Naive thymus-derived CD4-positive, alpha-beta T cell (primary cell): Measurements from ENCODE around the gene ENOX1. TPM values are rescaled to one million over a fixed set of nuclear protein-coding genes. Genes with fewer than 3 reads are reported as not detected.

Source experiments
- ATAC-seq: fragments of 150-1000 bp; cut with Tn5 transposase; 2 replicates; pipeline ENCODE4 v1.10.0; 2021; ENCODE audit warnings: mild to moderate bottlenecking, moderate library complexity
- CTCF ChIA-PET: fragments of 350-600 bp; sonication (Branson Sonifier 250); formaldehyde crosslinking; loops from one replicate; lab custom pipeline; 2021; ENCODE audit warnings: antibody characterized with exemption; lab: Charles Lee
- POLR2A ChIA-PET: fragments of 350-600 bp; sonication (Branson Sonifier 250); formaldehyde crosslinking; loops from one replicate; lab custom pipeline; 2021; ENCODE audit warnings: antibody characterized with exemption, inconsistent platforms; lab: Charles Lee
- DNase-seq, 9 donors: peaks; one replicate each; pipeline versions ENCODE4 v3.0.0 to v3.0.0-alpha.2; 2020 to 2022; ENCODE audit warnings: mixed read lengths in 1 of 9
- H3K27ac ChIP-seq: one replicate; pipeline ENCODE4 v1.7.0; 2013; ENCODE audit warnings: mild to moderate bottlenecking, low read depth, low read length, moderate library complexity
- H3K27me3 ChIP-seq, 2 donors: one replicate each; pipeline ENCODE4 v1.7.0; 2013; ENCODE audit warnings: low read length in 2 of 2, mild to moderate bottlenecking in 2 of 2, moderate library complexity in 2 of 2; ENCODE audit not compliant: control insufficient read depth in 2 of 2, insufficient read depth in 2 of 2
- H3K36me3 ChIP-seq, 3 experiments: 1 replicate in 2 of 3; 2 replicates in 1 of 3; pipeline ENCODE4 v1.7.0; 2013; ENCODE audit warnings: low read length in 3 of 3, mild to moderate bottlenecking in 3 of 3, moderate library complexity in 1 of 3; ENCODE audit not compliant: insufficient read depth in 3 of 3, control insufficient read depth in 2 of 3
- H3K4me1 ChIP-seq, 2 donors: one replicate each; pipeline ENCODE4 v1.7.0; 2013; ENCODE audit warnings: low read length in 2 of 2, mild to moderate bottlenecking in 2 of 2, moderate library complexity in 1 of 2; ENCODE audit not compliant: control insufficient read depth in 2 of 2, insufficient read depth in 2 of 2
- H3K4me3 ChIP-seq: 2 replicates; pipeline ENCODE4 v1.7.0; 2013; ENCODE audit warnings: mild to moderate bottlenecking, low read length
- H3K9me3 ChIP-seq, 3 experiments: 1 replicate in 2 of 3; 2 replicates in 1 of 3; pipeline ENCODE4 v1.7.0; 2013; ENCODE audit warnings: low read length in 3 of 3; ENCODE audit not compliant: control insufficient read depth in 2 of 3
- H3K27ac Mint-ChIP-seq, 9 donors: one replicate each; pipeline ENCODE4 v1.8.0; 2020 to 2022; ENCODE audit warnings: mixed read lengths in 9 of 9, mild to moderate bottlenecking in 8 of 9, moderate library complexity in 5 of 9, inconsistent platforms in 2 of 9
- H3K27me3 Mint-ChIP-seq, 5 donors: one replicate each; pipeline ENCODE4 v1.8.0; 2021 to 2022; ENCODE audit warnings: mixed read lengths in 5 of 5, mild to moderate bottlenecking in 1 of 5
- H3K36me3 Mint-ChIP-seq, 5 donors: one replicate each; pipeline ENCODE4 v1.8.0; 2020 to 2022; ENCODE audit warnings: mixed read lengths in 5 of 5, mild to moderate bottlenecking in 3 of 5, inconsistent platforms in 1 of 5
- H3K4me1 Mint-ChIP-seq, 7 donors: one replicate each; pipeline ENCODE4 v1.8.0; 2020 to 2022; ENCODE audit warnings: mixed read lengths in 7 of 7, mild to moderate bottlenecking in 3 of 7, inconsistent platforms in 1 of 7
- H3K4me3 Mint-ChIP-seq, 10 donors: one replicate each; pipeline ENCODE4 v1.8.0; 2020 to 2022; ENCODE audit warnings: mild to moderate bottlenecking in 10 of 10, mixed read lengths in 10 of 10, moderate library complexity in 6 of 10, inconsistent platforms in 2 of 10
- H3K9me3 Mint-ChIP-seq, 11 donors: one replicate each; pipeline ENCODE4 v1.8.0; 2020 to 2022; ENCODE audit warnings: mixed read lengths in 11 of 11, mild to moderate bottlenecking in 4 of 11, inconsistent platforms in 1 of 11, moderate library complexity in 1 of 11
- intact Hi-C, 2 donors: fragments of 100-400 bp; cut with micrococcal nuclease; formaldehyde crosslinking; loops; one replicate each; pipeline ENCODE4 v1.15.1; 2023
- polyA plus RNA-seq, 2 donors: library from polyadenylated mRNA; unstranded; fragments of 300-500 nt; fragmentation: Illumina TruSeq; gene quantifications; one replicate each; pipeline ENCODE4 v1.2.3, GENCODE V29; 2021
- total RNA-seq, 6 experiments: library from RNA in 5 of 6; stranded (reverse) in 5 of 6; gene quantifications; 1 replicate in 5 of 6; 2 replicates in 1 of 6; pipeline ENCODE4 v1.2.3 and lab custom pipeline; 2021 to 2026

ENOX1 gene
- total and polyA plus RNA-seq, 7 experiments from 2014 or later: 0.17 TPM; not detected in 6

- Histone ChIP-seq H3K4me1 (no peaks in the 10 kb centered on the region), H3K9me3 (no peaks in the 10 kb centered on the region), H3K4me3 (no peak overlapping the region), H3K36me3 (no peaks in the 10 kb centered on the region), H3K27me3 (peaks cover 0 to 3% of the 10 kb centered on the region in 2 donors), H3K27ac (no peak overlapping the region)
- no peaks in the 10 kb centered on the region for H3K36me3 Mint-ChIP-seq
- POLR2A ChIA-PET: no interaction called here
- ATAC-seq: no peak
- DNase-seq: no peak
- intact Hi-C loops: no loop called here
- H3K4me1 Mint-ChIP-seq: peaks cover 0 to 2% (median 0%) of the 10 kb centered on the region in 7 donors
- H3K4me3 Mint-ChIP-seq: no peak overlapping the region
- H3K27ac Mint-ChIP-seq: no peak overlapping the region
- CTCF ChIA-PET: no interaction called here
- peaks cover 4 to 9% (median 7%) of the 10 kb centered on the region in 5 donors for H3K27me3 Mint-ChIP-seq
- peaks cover 0 to 3% (median 0%) of the 10 kb centered on the region in 11 donors for H3K9me3 Mint-ChIP-seq
Observed at GRCh38 chr13:43544011-43544410, 242.8 kb downstream of the ENOX1 start.

GRCh38 chr13:43543331-43543730 is 243.4 kb downstream of the ENOX1 start:
- H3K9me3 ChIP-seq: no peaks in the 10 kb centered on the region
- DNase-seq (no peak), ATAC-seq (no peak)
- no peak overlapping the region for H3K27ac Mint-ChIP-seq
- H3K36me3 ChIP-seq: no peaks in the 10 kb centered on the region
- peaks cover 0 to 2% (median 0%) of the 10 kb centered on the region in 7 donors for H3K4me1 Mint-ChIP-seq
- peaks cover 0 to 6% (median 0%) of the 10 kb centered on the region in 11 donors for H3K9me3 Mint-ChIP-seq
- no peak overlapping the region for H3K4me3 Mint-ChIP-seq
- POLR2A ChIA-PET: no interaction called here
- no peak overlapping the region for H3K27ac ChIP-seq
- H3K36me3 Mint-ChIP-seq: no peaks in the 10 kb centered on the region
- H3K4me3 ChIP-seq: no peak overlapping the region
- H3K27me3 ChIP-seq: peaks cover 0 to 3% of the 10 kb centered on the region in 2 donors
- peaks cover 0 to 8% (median 4%) of the 10 kb centered on the region in 5 donors for H3K27me3 Mint-ChIP-seq
- CTCF ChIA-PET: no interaction called here
- intact Hi-C loops: no loop called here
- no peaks in the 10 kb centered on the region for H3K4me1 ChIP-seq

- intact Hi-C loops: no loop called here
- peaks cover 0 to 8% (median 8%) of the 10 kb centered on the region in 5 donors for H3K27me3 Mint-ChIP-seq
- ATAC-seq: no peak
- H3K36me3 Mint-ChIP-seq: no peaks in the 10 kb centered on the region
- Histone ChIP-seq H3K4me3 (no peak overlapping the region), H3K9me3 (no peaks in the 10 kb centered on the region), H3K36me3 (no peaks in the 10 kb centered on the region), H3K27me3 (no peaks in the 10 kb centered on the region), H3K27ac (no peak overlapping the region), H3K4me1 (no peaks in the 10 kb centered on the region)
- H3K27ac Mint-ChIP-seq: no peak overlapping the region
- no peaks in the 10 kb centered on the region for H3K4me1 Mint-ChIP-seq
- H3K9me3 Mint-ChIP-seq: peaks cover 0 to 6% (median 0%) of the 10 kb centered on the region in 11 donors
- CTCF ChIA-PET: no interaction called here
- POLR2A ChIA-PET: no interaction called here
- DNase-seq: no peak
- no peak overlapping the region for H3K4me3 Mint-ChIP-seq
Observed at GRCh38 chr13:43537124-43537523, 249.6 kb downstream of the ENOX1 start.

- ATAC-seq (no peak), DNase-seq (no peak)
- ChIA-PET POLR2A (no interaction called here), CTCF (no interaction called here)
- Mint-ChIP-seq H3K27ac (no peak overlapping the region), H3K27me3 (peaks cover 0 to 4% (median 3%) of the 10 kb centered on the region in 5 donors), H3K4me1 (no peaks in the 10 kb centered on the region), H3K9me3 (no peaks in the 10 kb centered on the region), H3K36me3 (no peaks in the 10 kb centered on the region), H3K4me3 (no peak overlapping the region)
- H3K27me3 ChIP-seq: no peaks in the 10 kb centered on the region
- H3K4me3 ChIP-seq: no peak overlapping the region
- no peak overlapping the region for H3K27ac ChIP-seq
- H3K36me3 ChIP-seq: no peaks in the 10 kb centered on the region
- H3K4me1 ChIP-seq: no peaks in the 10 kb centered on the region
- intact Hi-C loops: no loop called here
- H3K9me3 ChIP-seq: no peaks in the 10 kb centered on the region
Observed at GRCh38 chr13:43529796-43530195, 257.0 kb downstream of the ENOX1 start.

GRCh38 chr13:43528992-43529391 is 257.8 kb downstream of the ENOX1 start:
- H3K9me3 Mint-ChIP-seq: peaks cover 0 to 2% (median 0%) of the 10 kb centered on the region in 11 donors
- Histone ChIP-seq H3K4me1 (no peaks in the 10 kb centered on the region), H3K27me3 (no peaks in the 10 kb centered on the region), H3K36me3 (no peaks in the 10 kb centered on the region), H3K9me3 (no peaks in the 10 kb centered on the region), H3K4me3 (no peak overlapping the region), H3K27ac (no peak overlapping the region)
- ATAC-seq: no peak
- H3K4me1 Mint-ChIP-seq: no peaks in the 10 kb centered on the region
- no peak overlapping the region for H3K27ac Mint-ChIP-seq
- ChIA-PET CTCF (no interaction called here), POLR2A (no interaction called here)
- intact Hi-C loops: no loop called here
- peaks cover 0 to 5% (median 3%) of the 10 kb centered on the region in 5 donors for H3K27me3 Mint-ChIP-seq
- no peak overlapping the region for H3K4me3 Mint-ChIP-seq
- no peak for DNase-seq
- H3K36me3 Mint-ChIP-seq: no peaks in the 10 kb centered on the region

GRCh38 chr13:43522788-43523187 is 264.0 kb downstream of the ENOX1 start:
- Histone ChIP-seq H3K9me3 (no peaks in the 10 kb centered on the region), H3K4me1 (no peaks in the 10 kb centered on the region), H3K36me3 (no peaks in the 10 kb centered on the region), H3K27ac (no peak overlapping the region), H3K4me3 (no peak overlapping the region), H3K27me3 (no peaks in the 10 kb centered on the region)
- H3K9me3 Mint-ChIP-seq: peaks cover 0 to 2% (median 0%) of the 10 kb centered on the region in 11 donors
- H3K27me3 Mint-ChIP-seq: peaks cover 0 to 24% (median 9%) of the 10 kb centered on the region in 5 donors
- intact Hi-C loops: no loop called here
- DNase-seq (no peak), ATAC-seq (no peak)
- POLR2A ChIA-PET: no interaction called here
- no peak overlapping the region for H3K4me3 Mint-ChIP-seq
- H3K27ac Mint-ChIP-seq: no peak overlapping the region
- no peaks in the 10 kb centered on the region for H3K4me1 Mint-ChIP-seq
- CTCF ChIA-PET: no interaction called here
- no peaks in the 10 kb centered on the region for H3K36me3 Mint-ChIP-seq

- Mint-ChIP-seq H3K4me1 (no peaks in the 10 kb centered on the region), H3K27ac (no peak overlapping the region), H3K4me3 (no peak overlapping the region), H3K36me3 (no peaks in the 10 kb centered on the region), H3K9me3 (peaks cover 0 to 2% (median 0%) of the 10 kb centered on the region in 11 donors), H3K27me3 (peaks cover 0 to 25% (median 9%) of the 10 kb centered on the region in 5 donors)
- Histone ChIP-seq H3K27me3 (no peaks in the 10 kb centered on the region), H3K4me1 (no peaks in the 10 kb centered on the region), H3K27ac (no peak overlapping the region), H3K4me3 (no peak overlapping the region), H3K36me3 (no peaks in the 10 kb centered on the region), H3K9me3 (no peaks in the 10 kb centered on the region)
- ChIA-PET POLR2A (no interaction called here), CTCF (no interaction called here)
- DNase-seq (no peak), ATAC-seq (no peak)
- intact Hi-C loops: no loop called here
Observed at GRCh38 chr13:43520351-43520750, 266.4 kb downstream of the ENOX1 start.
